Kidney (tissue), 14 donors: ENCODE measurements around the gene WWC2. TPM values are rescaled to one million over a fixed set of nuclear protein-coding genes. Genes with fewer than 3 reads are reported as not detected.

ENCODE experiments used
- DNase-seq, 5 donors: peaks; one replicate each; pipeline ENCODE4 v3.0.0-alpha.2; 2013 to 2020
- FAIRE-seq: peaks from 2 replicates; lab custom pipeline; 2012; peaks lifted over from hg19 to GRCh38; lab: Jason Lieb, UNC
- H3K27ac ChIP-seq, 2 donors: one replicate each; pipeline ENCODE4 v1.7.0; 2013; ENCODE audit warnings: low read depth in 2 of 2, low read length in 2 of 2, inconsistent platforms in 1 of 2
- H3K27me3 ChIP-seq: one replicate; pipeline ENCODE4 v1.7.1; 2013; ENCODE audit warnings: low read length, inconsistent platforms; ENCODE audit not compliant: control insufficient read depth, insufficient read depth
- H3K36me3 ChIP-seq, 3 donors: one replicate each; pipeline versions ENCODE4 v1.7.0 to v1.7.1; 2013; ENCODE audit warnings: low read length in 3 of 3, control low read depth in 1 of 3, inconsistent platforms in 1 of 3; ENCODE audit not compliant: insufficient read depth in 3 of 3, control insufficient read depth in 2 of 3
- H3K4me1 ChIP-seq, 3 donors: one replicate each; pipeline versions ENCODE4 v1.7.0 to v1.7.1; 2013; ENCODE audit warnings: low read length in 3 of 3, inconsistent platforms in 1 of 3, low read depth in 1 of 3; ENCODE audit not compliant: control insufficient read depth in 2 of 3, insufficient read depth in 2 of 3
- H3K4me3 ChIP-seq, 3 donors: one replicate each; pipeline versions ENCODE4 v1.7.0 to v1.8.1; 2013; ENCODE audit warnings: low read length in 3 of 3, control low read depth in 1 of 3, inconsistent platforms in 1 of 3
- H3K9ac ChIP-seq, 3 donors: one replicate each; pipeline versions ENCODE4 v1.7.0 to v1.7.1; 2013; ENCODE audit warnings: low read length in 3 of 3, control low read depth in 1 of 3, inconsistent platforms in 1 of 3
- H3K9me3 ChIP-seq, 3 donors: one replicate each; pipeline versions ENCODE4 v1.7.0 to v1.7.1; 2013; ENCODE audit warnings: low read length in 3 of 3, control low read depth in 1 of 3, inconsistent platforms in 1 of 3; ENCODE audit not compliant: control insufficient read depth in 2 of 3, insufficient read depth in 1 of 3
- CTCF ChIP-seq: IDR thresholded peaks from 3 replicates; pipeline ENCODE4 v1.5.1; 2012; ENCODE audit warnings: mild to moderate bottlenecking, moderate library complexity, borderline replicate concordance; ENCODE audit not compliant: insufficient read depth; ENCODE audit errors: extremely low read depth
- intact Hi-C: fragments of 100-400 bp; cut with DNase I; formaldehyde crosslinking; loops from one replicate; pipeline ENCODE4 v1.11.1; 2022
- polyA plus RNA-seq: library from polyadenylated mRNA; stranded (reverse); fragments of 350-450 nt; fragmentation: Illumina TruSeq; extraction: RNeasy Lipid Tissue Mini Kit (QIAGEN cat#74804); gene quantifications from one replicate; pipeline ENCODE4 v1.2.3, GENCODE V29; 2014; ENCODE audit warnings: low read depth, low replicate concordance; ENCODE audit not compliant: insufficient read depth
- total RNA-seq: library from RNA; stranded (reverse); fragmentation: NEBNext Ultra II Directional; extraction: Animal tissue kit (Norgen Biotek cat#: 25700); gene quantifications from one replicate; pipeline ENCODE4 v1.2.1, GENCODE V29; 2021
- donor health status: control.
- donor health status: control.
- donor health status: control.
- donor health status: control.
- donor health status: control.
- donor health status: DM: yes; HTN: yes; CAD: no.
- donor health status: Normal renal cell carcinoma (clear cell type).

The WWC2 gene
- total and polyA plus RNA-seq, 2 donors from 2014 or later, result 10.1 to 59.6 TPM

- H3K27me3 ChIP-seq, result no peaks in the 10 kb centered on the region
- TF ChIP-seq CTCF, result no peak
- FAIRE-seq, result no peak
- peak in 1 of 5 donors; percentile 48 for DNase-seq
- H3K9me3 ChIP-seq, result no peaks in the 10 kb centered on the region
- H3K4me1 ChIP-seq, result peaks cover 3 to 14% (median 11%) of the 10 kb centered on the region in 3 donors
- H3K4me3 ChIP-seq, result no peak overlapping the region
- intact Hi-C loops, result no loop called here
- no peak overlapping the region for H3K27ac ChIP-seq
- no peaks in the 10 kb centered on the region for H3K36me3 ChIP-seq
- H3K9ac ChIP-seq, result no peak overlapping the region
These were observed 65.9 kb downstream of the WWC2 start for GRCh38 chr4:183164963-183165362.

- no peak for FAIRE-seq
- no peaks in the 10 kb centered on the region for H3K27me3 ChIP-seq
- no peak overlapping the region for H3K9ac ChIP-seq
- no peak for TF ChIP-seq CTCF
- H3K36me3 ChIP-seq, result no peaks in the 10 kb centered on the region
- no peak overlapping the region for H3K27ac ChIP-seq
- H3K4me3 ChIP-seq, result no peak overlapping the region
- peak in 1 of 5 donors; percentile 27 for DNase-seq
- H3K9me3 ChIP-seq, result no peaks in the 10 kb centered on the region
- intact Hi-C loops, result no loop called here
- H3K4me1 ChIP-seq, result peaks cover 3 to 16% (median 11%) of the 10 kb centered on the region in 3 donors
These were observed 66.3 kb downstream of the WWC2 start for GRCh38 chr4:183165376-183165775.

GRCh38 chr4:183170894-183171293 lies 71.8 kb downstream of the WWC2 start:
- H3K9me3 ChIP-seq, result no peaks in the 10 kb centered on the region
- TF ChIP-seq CTCF, result no peak
- H3K36me3 ChIP-seq, result no peaks in the 10 kb centered on the region
- DNase-seq (no peak), FAIRE-seq (no peak)
- H3K27ac ChIP-seq, result no peak overlapping the region
- H3K27me3 ChIP-seq, result no peaks in the 10 kb centered on the region
- no peak overlapping the region for H3K9ac ChIP-seq
- intact Hi-C loops, result no loop called here
- no peak overlapping the region for H3K4me3 ChIP-seq
- H3K4me1 ChIP-seq, result peaks cover 0 to 18% (median 11%) of the 10 kb centered on the region in 3 donors
